ENCODE measurements around the gene FAM47E.

FAM47E gene

DNA sequence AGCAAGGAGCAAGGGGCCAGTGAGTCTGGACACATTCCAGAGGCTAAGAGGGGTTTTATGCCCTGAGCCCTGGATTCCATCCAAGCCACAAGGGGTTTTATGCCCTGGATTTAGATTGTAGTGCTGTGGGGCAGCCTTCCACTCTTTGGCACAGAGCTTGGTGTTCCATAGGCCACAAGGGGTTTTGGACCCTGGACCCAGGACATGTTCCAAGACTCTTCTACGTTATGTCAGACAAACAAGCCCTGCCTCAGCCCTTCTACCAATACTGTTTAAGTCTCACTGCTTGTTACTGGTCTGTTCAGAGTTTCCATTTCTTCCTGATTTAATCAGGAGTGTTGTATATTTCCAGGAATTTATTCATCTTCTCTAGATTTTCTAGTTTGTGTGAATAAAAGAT is 25.1 kb upstream of the FAM47E start:
- TF ChIP-seq, protein P1, sequence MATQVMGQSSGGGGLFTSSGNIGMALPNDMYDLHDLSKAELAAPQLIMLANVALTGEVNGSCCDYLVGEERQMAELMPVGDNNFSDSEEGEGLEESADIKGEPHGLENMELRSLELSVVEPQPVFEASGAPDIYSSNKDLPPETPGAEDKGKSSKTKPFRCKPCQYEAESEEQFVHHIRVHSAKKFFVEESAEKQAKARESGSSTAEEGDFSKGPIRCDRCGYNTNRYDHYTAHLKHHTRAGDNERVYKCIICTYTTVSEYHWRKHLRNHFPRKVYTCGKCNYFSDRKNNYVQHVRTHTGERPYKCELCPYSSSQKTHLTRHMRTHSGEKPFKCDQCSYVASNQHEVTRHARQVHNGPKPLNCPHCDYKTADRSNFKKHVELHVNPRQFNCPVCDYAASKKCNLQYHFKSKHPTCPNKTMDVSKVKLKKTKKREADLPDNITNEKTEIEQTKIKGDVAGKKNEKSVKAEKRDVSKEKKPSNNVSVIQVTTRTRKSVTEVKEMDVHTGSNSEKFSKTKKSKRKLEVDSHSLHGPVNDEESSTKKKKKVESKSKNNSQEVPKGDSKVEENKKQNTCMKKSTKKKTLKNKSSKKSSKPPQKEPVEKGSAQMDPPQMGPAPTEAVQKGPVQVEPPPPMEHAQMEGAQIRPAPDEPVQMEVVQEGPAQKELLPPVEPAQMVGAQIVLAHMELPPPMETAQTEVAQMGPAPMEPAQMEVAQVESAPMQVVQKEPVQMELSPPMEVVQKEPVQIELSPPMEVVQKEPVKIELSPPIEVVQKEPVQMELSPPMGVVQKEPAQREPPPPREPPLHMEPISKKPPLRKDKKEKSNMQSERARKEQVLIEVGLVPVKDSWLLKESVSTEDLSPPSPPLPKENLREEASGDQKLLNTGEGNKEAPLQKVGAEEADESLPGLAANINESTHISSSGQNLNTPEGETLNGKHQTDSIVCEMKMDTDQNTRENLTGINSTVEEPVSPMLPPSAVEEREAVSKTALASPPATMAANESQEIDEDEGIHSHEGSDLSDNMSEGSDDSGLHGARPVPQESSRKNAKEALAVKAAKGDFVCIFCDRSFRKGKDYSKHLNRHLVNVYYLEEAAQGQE (IDR thresholded peaks at IDR 0.05; ENCODE audit: insufficient read depth in 1 of 2, low read depth in 2 of 2, low read length in 2 of 2), result no peak
- TF ChIP-seq FOXP2 (optimal IDR thresholded peaks at IDR 0.05; ENCODE audit: borderline replicate concordance, extremely low read depth, extremely low read length, insufficient read depth), result no peak
- no peak for TF ChIP-seq SIN3A (IDR thresholded peaks at IDR 0.05; ENCODE audit: borderline replicate concordance, insufficient read depth, low read length)
- no peak for TF ChIP-seq TAF1 (IDR thresholded peaks at IDR 0.05; ENCODE audit: borderline replicate concordance, insufficient read depth, low read length)
- TF ChIP-seq POLR2AphosphoS5 (IDR thresholded peaks at IDR 0.05; ENCODE audit: low read depth, low read length), result no peak

DNA sequence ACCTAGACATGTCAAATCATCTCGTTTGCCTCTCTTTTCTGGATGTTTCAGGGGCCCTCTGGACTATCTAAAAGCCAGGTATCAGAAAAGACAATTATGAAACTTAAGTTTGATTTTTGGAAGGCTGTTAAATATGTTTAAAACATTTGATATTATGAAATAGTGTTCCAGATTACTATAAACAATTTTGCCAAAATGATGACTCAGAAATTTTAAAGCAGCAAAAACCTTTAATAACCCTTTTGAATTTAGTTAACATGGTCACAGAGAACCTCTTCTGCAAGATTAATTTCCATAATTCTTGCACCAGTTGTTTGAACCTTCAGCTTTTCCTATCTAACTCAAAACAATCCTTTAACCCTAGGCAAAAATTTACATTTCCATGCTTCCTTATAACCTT is 18.8 kb upstream of the FAM47E start:
- TF ChIP-seq POLR2AphosphoS5 (IDR thresholded peaks at IDR 0.05; ENCODE audit: low read depth, low read length), result no peak
- TF ChIP-seq TAF1 (IDR thresholded peaks at IDR 0.05; ENCODE audit: borderline replicate concordance, insufficient read depth, low read length), result no peak
- TF ChIP-seq FOXP2 (optimal IDR thresholded peaks at IDR 0.05; ENCODE audit: borderline replicate concordance, extremely low read depth, extremely low read length, insufficient read depth), result no peak
- no peak for TF ChIP-seq SIN3A (IDR thresholded peaks at IDR 0.05; ENCODE audit: borderline replicate concordance, insufficient read depth, low read length)
- TF ChIP-seq, protein P1 (IDR thresholded peaks at IDR 0.05; ENCODE audit: insufficient read depth in 1 of 2, low read depth in 2 of 2, low read length in 2 of 2), result no peak

GRCh38 chr4:76233083-76233482 is 18.4 kb upstream of the FAM47E start:
- TF ChIP-seq, protein P1 (IDR thresholded peaks at IDR 0.05; ENCODE audit: insufficient read depth in 1 of 2, low read depth in 2 of 2, low read length in 2 of 2), result no peak
- TF ChIP-seq TAF1 (IDR thresholded peaks at IDR 0.05; ENCODE audit: borderline replicate concordance, insufficient read depth, low read length) (no peak), POLR2AphosphoS5 (IDR thresholded peaks at IDR 0.05; ENCODE audit: low read depth, low read length) (no peak), SIN3A (IDR thresholded peaks at IDR 0.05; ENCODE audit: borderline replicate concordance, insufficient read depth, low read length) (no peak), FOXP2 (optimal IDR thresholded peaks at IDR 0.05; ENCODE audit: borderline replicate concordance, extremely low read depth, extremely low read length, insufficient read depth) (no peak)

- TF ChIP-seq POLR2AphosphoS5 (IDR thresholded peaks at IDR 0.05; ENCODE audit: low read depth, low read length), result no peak
- TF ChIP-seq, protein P1 (IDR thresholded peaks at IDR 0.05; ENCODE audit: insufficient read depth in 1 of 2, low read depth in 2 of 2, low read length in 2 of 2), result no peak
- no peak for TF ChIP-seq FOXP2 (optimal IDR thresholded peaks at IDR 0.05; ENCODE audit: borderline replicate concordance, extremely low read depth, extremely low read length, insufficient read depth)
- TF ChIP-seq SIN3A (IDR thresholded peaks at IDR 0.05; ENCODE audit: borderline replicate concordance, insufficient read depth, low read length), result no peak
- no peak for TF ChIP-seq TAF1 (IDR thresholded peaks at IDR 0.05; ENCODE audit: borderline replicate concordance, insufficient read depth, low read length)
These were observed 18.0 kb upstream of the FAM47E start for GRCh38 chr4:76233529-76233928.
